HS-5 (cell line): ENCODE results near the gene CFAP57.

Source experiments
- DNase-seq: peaks from one replicate; pipeline ENCODE4 v3.0.0-alpha.2; 2012; ENCODE audit warnings: low read depth

Gene CFAP57

DNA sequence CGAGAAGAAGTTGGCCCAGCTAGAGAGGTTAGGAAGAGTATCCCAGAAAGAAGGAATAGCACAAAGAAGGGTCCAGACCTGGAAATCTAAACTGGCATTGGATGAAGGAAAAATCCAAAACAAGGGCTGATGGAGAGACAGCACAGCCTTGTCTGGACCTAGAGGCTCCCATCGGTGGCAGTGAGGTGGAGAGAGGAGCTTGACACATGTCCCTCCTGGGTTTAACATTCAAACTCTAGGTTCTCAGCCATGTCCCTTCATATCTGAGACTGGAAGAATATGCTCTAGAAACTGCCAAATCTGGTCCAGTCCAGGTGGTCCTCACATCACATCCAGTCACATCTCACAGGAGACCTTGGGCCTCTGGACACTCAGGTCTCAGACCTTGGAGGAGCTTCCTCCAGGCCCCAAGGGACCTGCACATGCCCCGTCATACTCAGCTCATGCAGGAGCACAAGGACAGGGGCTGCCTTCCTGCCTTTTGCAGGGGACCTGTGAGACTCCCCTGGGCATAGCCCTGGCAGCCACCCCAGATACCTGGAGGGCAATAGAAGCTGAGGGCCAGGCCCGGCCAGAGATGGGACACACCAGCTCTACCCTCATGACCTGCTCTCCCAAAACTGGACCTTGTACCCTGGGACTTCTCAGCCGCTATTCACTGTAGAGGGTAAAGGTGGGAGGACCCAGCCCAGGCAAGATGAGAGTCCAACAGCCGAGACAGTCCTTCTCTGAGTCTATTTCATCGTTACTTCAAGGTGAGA is 105.2 kb downstream of the CFAP57 start:
- no peak for DNase-seq

- DNase-seq = no peak
These were observed 107.0 kb downstream of the CFAP57 start for GRCh38 chr1:43279161-43279560.

DNA sequence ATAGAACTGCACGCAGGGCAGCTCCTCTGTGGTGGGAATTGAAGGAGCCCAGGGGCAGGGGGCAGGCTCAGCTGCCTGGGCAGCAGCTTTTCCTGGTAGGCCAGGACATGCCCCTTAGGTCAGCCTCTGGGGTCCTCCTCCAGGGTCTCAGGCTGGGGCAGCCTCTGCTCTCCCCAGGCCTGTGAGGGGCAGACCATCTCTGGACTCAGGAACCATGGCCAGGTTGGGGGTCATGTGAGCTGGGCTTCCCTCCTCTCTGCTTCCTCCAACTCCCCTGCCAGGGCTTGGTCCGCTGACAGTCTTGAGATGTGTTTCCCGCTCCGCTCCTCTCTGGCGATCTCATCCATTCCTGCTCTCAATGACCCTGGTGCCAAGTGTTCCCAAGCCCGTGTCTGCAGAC is 107.5 kb downstream of the CFAP57 start:
- no peak for DNase-seq

DNA sequence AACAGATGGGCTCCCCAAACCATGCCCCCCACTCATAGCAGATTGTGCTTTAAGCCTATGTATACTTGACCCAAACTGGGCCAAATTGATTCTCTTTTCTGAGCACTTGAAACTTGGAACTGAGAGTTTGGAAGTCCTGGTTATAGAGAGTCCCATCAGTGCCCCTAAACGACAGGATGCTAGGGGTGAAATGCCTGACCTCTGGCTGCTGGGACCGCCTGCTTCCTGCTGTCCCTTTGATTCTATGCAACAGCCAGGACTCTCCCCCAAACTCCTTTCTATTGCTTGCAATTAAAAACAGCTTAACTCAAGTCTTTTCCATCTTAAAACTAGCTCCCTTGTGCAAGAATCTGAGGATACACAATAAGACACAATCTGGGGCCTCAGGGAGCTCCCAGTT is 108.6 kb downstream of the CFAP57 start:
- DNase-seq = no peak

- DNase-seq = no peak
These were observed 110.4 kb downstream of the CFAP57 start for GRCh38 chr1:43282220-43283195.

GRCh38 chr1:43284065-43284464 is 111.9 kb downstream of the CFAP57 start:
- DNase-seq = no peak

DNA sequence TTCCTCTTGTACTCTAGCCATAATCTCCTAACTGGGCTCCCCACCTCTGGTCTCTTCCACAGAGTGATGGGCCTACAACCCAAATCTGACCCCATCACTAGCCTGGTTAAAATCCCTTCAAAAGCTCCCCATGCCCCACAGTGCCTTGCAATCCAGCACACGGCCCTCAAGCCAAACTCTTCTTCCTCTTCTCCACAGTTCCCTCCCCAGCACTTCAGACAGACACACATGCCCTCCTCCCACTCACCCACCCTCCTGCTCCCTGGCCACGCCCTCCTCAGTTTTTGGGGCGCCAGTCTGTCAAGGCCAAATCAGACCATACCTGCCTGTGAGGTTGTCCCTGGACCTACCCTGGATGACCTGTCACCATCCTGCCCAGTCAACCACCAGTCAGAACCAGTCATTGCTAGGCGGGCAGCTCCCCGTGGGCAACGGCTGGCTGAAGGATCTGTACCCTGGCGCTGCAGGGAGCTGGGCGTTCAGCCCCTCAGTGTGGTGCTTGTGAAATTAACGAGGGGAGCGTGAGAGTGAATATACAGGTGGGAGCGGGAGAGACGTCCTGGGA is 112.5 kb downstream of the CFAP57 start:
- DNase-seq = no peak

DNA sequence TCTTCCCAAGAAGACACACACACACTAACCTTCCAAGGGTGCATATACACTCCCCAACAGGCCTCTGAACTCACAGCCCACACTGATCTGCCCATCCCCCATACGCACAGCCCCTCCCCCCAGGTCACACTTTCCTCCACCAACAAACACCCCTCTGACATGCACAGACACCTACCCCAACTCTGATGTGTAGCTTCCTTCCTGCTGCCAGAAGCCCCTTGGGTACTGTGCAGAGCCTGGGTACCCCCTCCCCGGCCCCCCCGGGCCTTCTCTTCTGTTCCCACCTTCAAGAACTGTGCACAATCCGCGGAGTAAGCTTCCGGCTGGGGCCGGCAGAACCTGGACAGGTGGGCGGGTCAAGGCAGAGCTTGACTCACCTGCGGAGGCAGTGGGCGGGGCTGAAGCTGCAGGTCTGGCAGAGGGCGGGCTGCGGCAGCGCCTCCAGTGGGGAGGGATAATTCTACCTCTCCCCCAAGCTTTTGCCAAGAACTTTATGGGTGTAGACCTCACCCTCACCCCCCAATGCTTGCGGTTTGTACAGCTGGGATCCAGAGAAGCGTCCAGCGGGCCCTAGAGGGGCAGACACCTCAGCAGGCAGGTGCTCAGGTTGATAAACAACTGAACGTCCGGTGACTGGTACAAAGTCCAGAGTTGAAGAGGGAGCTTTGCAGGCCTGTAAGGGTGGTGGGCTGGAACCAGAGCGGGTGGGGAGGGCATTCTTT is 113.3 kb downstream of the CFAP57 start, which contains the start of gene C1orf210:
Gene C1orf210, minus strand, starts transcription at position 313 of the 722 bp plus-strand sequence. CDS start 2,311 bp downstream, outside the sequence.
- DNase-seq = no peak

DNA sequence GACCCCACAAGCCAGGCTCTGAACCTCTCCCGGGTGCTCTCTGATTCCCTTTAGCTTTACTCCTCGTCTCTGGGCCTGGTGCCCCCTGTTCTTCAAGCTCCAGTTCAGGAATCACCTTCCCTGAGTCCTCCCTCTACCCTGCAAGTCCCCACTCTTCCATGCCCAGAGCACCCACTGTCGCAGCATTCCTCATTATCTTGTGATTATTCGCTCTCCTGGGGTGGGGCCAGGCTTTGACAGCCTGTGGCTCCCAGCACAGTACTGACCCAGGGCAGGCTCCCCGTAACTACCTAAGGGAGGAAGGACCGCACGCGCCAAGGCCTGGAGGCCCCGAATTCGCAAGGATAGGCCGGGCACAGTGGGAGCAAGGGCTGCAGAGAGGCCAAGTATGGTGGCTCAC is 114.0 kb downstream of the CFAP57 start:
- DNase-seq = no peak

GRCh38 chr1:43286533-43286932 is 114.4 kb downstream of the CFAP57 start:
- no peak for DNase-seq

- no peak for DNase-seq
These were observed 116.1 kb downstream of the CFAP57 start for GRCh38 chr1:43288058-43288784.

DNA sequence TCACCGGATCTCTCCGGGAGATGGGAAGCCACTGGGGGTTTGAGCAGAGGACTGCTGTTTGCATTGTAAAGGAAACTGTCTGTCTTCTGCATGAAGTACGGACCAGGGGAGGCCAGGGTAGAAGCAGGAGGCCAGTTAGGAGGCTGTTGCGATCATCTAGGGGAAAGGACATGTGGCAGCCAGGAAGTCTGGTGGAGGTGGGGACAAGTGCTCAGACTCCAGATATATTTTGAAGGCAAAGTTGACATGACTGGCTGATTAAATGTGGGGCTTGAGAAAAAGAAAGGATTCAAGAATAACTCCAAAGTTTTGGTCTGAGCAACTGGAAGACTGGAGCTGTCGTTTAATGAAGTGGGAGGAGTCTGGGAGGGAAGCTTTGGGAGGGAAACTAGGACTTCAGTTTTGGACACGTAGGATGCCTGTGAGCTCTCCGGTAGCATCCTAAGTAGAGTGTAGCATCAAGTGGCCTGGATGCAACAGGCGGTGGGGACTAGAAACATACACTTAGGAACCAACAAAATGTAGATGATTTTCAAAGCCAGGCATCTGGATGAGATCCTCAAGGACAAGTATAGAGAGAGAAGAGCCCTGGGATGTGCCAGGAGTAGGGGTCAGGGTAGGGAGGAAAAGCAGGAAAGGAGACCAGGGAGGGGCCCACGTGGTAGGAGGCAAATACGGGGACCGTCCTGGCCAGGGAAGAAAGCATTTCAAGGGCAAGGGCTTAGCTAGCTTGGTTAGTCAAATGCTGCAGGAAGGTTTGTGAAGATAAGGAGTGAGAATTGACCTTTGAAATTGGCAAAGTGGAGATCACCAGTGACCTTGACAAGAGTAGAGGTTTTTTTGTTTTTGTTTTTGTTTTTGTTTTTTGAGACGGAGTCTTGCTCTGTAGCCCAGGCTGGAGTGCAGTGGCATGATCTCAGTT is 116.9 kb downstream of the CFAP57 start:
- DNase-seq = no peak

DNA sequence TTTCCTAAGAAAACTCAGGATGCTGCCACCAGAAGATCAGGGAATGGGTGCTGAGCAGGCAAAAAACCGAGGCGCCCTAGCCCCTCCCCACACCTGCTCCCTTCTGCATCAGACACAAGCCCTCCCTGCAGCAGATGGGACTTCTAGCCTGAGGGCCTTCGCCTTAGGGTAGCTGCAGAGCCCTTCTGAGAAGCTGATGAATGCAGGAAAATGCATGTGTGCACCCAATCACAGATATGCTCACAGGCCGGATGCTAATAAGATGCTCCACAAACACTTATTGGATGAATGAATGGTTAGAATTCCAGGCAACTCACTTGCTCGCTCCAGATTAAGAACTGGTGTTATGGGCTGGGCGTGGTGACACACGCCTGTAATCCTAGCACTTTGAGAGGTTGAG is 120.1 kb downstream of the CFAP57 start:
- DNase-seq = no peak

GRCh38 chr1:43292679-43293078 is 120.5 kb downstream of the CFAP57 start:
- no peak for DNase-seq

DNA sequence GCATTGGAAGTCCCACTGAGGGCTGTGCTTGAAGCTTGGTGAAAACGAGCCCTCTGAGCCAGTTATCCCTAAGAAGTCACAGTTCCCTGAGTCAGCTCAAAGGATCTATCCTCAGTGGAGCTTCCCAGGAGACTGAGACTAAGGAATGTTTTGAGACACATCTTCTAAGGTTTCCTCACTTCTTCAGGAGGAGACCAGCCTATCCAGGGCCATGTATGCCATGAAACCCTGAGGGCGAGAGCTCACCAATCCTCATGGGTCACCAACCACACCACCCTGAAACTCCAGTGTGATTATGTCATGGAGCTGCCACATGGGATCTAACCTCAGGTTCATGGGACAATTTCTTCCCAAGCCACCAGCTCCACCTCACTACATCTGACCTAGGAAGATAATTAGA is 121.0 kb downstream of the CFAP57 start:
- no peak for DNase-seq

GRCh38 chr1:43293896-43294760 is 122.0 kb downstream of the CFAP57 start:
- no peak for DNase-seq

DNA sequence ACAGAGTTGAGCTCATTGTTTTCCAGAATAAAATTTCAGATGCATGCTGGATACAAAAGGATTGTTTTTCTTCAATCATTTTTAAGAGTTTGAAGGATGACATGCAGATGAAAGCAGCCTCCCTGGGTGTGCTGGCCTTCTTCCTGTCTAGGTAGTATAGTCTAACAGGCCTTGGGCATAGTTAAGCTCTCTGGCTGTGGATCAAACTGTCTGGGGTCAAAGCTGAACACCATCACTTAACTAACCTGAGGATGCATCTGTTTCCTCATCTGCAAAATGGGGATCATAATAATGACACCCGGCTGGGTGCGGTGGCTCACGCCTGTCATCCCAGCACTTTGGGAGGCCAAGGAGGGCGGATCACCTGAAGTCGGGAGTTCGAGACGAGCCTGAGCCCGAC is 122.6 kb downstream of the CFAP57 start:
- no peak for DNase-seq

- no peak for DNase-seq
These were observed 124.1 kb downstream of the CFAP57 start for GRCh38 chr1:43296207-43296606.

DNA sequence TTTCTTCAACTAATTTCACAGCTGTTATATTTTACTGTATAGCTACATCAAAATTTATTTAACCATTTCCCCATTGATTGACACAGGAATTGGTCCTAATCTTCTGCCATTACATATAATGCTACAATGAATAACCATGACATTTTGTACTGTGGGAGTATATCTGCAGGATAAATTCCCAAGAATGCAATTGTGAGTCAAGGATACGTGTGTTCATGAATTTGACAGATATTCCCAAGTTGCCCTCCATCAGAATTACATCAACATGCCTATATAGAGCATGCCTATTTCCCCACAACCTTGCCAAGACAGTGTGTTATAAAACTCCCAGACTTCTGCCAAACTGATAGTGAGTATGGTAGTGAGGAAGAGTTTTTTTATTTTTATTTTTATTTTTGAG is 125.9 kb downstream of the CFAP57 start:
- DNase-seq = no peak
